Activated B cell treated with CpG ODN at 0.5 μM for 24 hours (primary cell): ENCODE data around the gene OR5AR1. TPM values are rescaled to one million over a fixed set of nuclear protein-coding genes. Genes with fewer than 3 reads are reported as not detected.
"Not testable (repeated sequence)": the region's sequence is repeated elsewhere in the genome, so short reads cannot be mapped to it uniquely, and the experiment has no call there.

Experiments
- ATAC-seq: fragments of 200-7000 bp; cut with Tn5 transposase; one replicate; pipeline ENCODE4 v1.10.0; 2021; ENCODE audit warnings: low read depth, mild to moderate bottlenecking, moderate library complexity
- CTCF ChIA-PET: fragments of 350-600 bp; sonication (Branson Sonifier 250); formaldehyde crosslinking; loops from one replicate; lab custom pipeline; 2021; ENCODE audit warnings: antibody characterized with exemption; lab: Charles Lee
- POLR2A ChIA-PET: fragments of 350-600 bp; sonication (Branson Sonifier 250); formaldehyde crosslinking; loops from one replicate; lab custom pipeline; 2021; ENCODE audit warnings: antibody characterized with exemption; lab: Charles Lee
- DNase-seq: peaks from one replicate; pipeline ENCODE4 v3.0.0; 2022
- H3K27ac Mint-ChIP-seq: one replicate; pipeline ENCODE4 v1.8.0; 2020; ENCODE audit warnings: mixed read lengths
- H3K27me3 Mint-ChIP-seq: one replicate; pipeline ENCODE4 v1.8.0; 2021; ENCODE audit warnings: mixed read lengths
- H3K36me3 Mint-ChIP-seq: one replicate; pipeline ENCODE4 v1.8.0; 2021; ENCODE audit warnings: low read depth, mixed read lengths
- H3K4me1 Mint-ChIP-seq: one replicate; pipeline ENCODE4 v1.8.0; 2021; ENCODE audit warnings: mixed read lengths
- H3K4me3 Mint-ChIP-seq: one replicate; pipeline ENCODE4 v1.8.0; 2020; ENCODE audit warnings: mild to moderate bottlenecking, mixed read lengths
- H3K9me3 Mint-ChIP-seq: one replicate; pipeline ENCODE4 v1.8.0; 2020; ENCODE audit warnings: mixed read lengths
- intact Hi-C: fragments of 100-400 bp; cut with micrococcal nuclease; formaldehyde crosslinking; loops from one replicate; pipeline ENCODE4 v1.15.1; 2024
- total RNA-seq: library from RNA; stranded (reverse); gene quantifications from 2 replicates; pipeline ENCODE4 v1.2.3, GENCODE V29; 2022
- TF ChIP-seq, protein P1 (sequence below): fragments of 200-600 bp; IDR thresholded peaks from one replicate; pipeline ENCODE4 v1.8.0; 2022; ENCODE audit warnings: antibody characterized with exemption, mild to moderate bottlenecking

The OR5AR1 gene
- total RNA-seq, 1 donor from 2014 or later: not detected

DNA sequence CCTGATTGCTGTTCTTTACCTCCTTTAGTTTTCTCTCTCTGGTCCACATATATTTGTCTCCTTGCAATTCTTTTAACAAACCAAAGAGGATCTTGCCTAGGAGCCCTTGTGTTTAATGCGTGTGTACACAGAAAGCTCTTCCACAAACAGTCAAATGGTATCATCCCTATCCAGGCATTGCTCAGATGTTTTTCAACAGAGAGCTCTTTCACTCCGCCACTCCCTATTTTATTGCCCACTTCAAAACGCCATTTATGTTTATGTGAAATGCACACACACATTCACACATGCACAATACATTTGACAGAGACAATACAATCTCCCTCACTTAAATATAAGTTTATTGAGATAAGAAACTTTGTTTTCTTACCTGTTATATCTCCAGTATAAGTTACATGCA, 26.0 kb upstream of the OR5AR1 start:
- H3K27me3 Mint-ChIP-seq: no peaks in the 10 kb centered on the region
- TF ChIP-seq, protein P1, sequence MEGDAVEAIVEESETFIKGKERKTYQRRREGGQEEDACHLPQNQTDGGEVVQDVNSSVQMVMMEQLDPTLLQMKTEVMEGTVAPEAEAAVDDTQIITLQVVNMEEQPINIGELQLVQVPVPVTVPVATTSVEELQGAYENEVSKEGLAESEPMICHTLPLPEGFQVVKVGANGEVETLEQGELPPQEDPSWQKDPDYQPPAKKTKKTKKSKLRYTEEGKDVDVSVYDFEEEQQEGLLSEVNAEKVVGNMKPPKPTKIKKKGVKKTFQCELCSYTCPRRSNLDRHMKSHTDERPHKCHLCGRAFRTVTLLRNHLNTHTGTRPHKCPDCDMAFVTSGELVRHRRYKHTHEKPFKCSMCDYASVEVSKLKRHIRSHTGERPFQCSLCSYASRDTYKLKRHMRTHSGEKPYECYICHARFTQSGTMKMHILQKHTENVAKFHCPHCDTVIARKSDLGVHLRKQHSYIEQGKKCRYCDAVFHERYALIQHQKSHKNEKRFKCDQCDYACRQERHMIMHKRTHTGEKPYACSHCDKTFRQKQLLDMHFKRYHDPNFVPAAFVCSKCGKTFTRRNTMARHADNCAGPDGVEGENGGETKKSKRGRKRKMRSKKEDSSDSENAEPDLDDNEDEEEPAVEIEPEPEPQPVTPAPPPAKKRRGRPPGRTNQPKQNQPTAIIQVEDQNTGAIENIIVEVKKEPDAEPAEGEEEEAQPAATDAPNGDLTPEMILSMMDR: no peak

DNA sequence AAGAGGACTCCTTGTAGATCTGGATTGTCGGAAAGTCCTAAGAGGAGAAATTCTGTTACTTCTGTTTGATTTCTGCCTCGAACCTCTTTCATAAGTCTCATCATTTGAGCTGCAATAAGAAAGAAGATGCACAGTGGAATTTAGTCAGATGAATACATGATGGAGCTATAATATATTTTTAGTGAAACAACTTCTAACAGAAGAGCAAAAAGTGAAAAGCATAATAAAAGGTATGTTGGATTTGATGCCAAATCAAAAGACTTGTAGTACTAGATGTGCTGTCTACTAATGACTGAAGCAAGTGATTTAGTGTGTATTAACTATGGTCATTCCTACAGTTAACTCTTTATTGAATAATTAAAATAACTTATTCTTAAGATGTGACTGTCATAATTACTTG, 21.1 kb upstream of the OR5AR1 start, which contains the start of gene OR5AP2:
Gene OR5AP2 (minus strand): TSS at position 101 of the 400 bp plus-strand sequence. CDS start 0 bp downstream, at position 101.
- DNase-seq: no peak

More for the DNA sequence above, 26.0 kb upstream of the OR5AR1 start:
- H3K4me1 Mint-ChIP-seq: no peaks in the 10 kb centered on the region
- DNase-seq (no peak), ATAC-seq (no peak)
- intact Hi-C loops: no loop called here
- H3K27ac Mint-ChIP-seq: no peak overlapping the region
- no peaks in the 10 kb centered on the region for H3K36me3 Mint-ChIP-seq
- H3K4me3 Mint-ChIP-seq: no peak overlapping the region
- ChIA-PET CTCF (no interaction called here), POLR2A (no interaction called here)
- peaks cover 3% of the 10 kb centered on the region for H3K9me3 Mint-ChIP-seq

DNA sequence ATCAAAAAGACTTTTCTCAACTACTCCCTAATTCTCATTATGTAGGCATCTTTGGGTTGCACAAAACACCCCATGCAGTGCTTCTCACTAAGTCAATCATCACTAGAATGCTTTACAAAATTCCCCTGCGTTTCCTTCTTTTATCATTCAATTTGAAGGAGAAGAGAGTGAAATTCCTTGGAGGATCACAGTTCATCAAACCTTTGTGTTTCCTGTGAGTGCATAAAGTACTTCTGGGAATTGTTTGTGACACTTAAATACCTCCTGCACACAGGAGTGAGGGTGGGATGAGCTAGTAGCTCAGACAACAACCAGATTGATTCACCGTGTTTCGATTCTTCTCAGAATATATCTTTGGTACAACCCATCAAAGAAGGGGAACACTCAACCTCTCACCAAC, 3.7 kb upstream of the OR5AR1 start:
- DNase-seq (no peak), ATAC-seq (no peak)
- Mint-ChIP-seq H3K36me3 (no peaks in the 10 kb centered on the region), H3K4me3 (no peak overlapping the region), H3K9me3 (no peaks in the 10 kb centered on the region), H3K27ac (no peak overlapping the region), H3K27me3 (no peaks in the 10 kb centered on the region), H3K4me1 (no peaks in the 10 kb centered on the region)
- ChIA-PET CTCF (no interaction called here), POLR2A (no interaction called here)
- intact Hi-C loops: no loop called here
- TF ChIP-seq, protein P1: no peak

More for the DNA sequence above, 21.1 kb upstream of the OR5AR1 start, which contains the start of gene OR5AP2:
- ChIA-PET CTCF (no interaction called here), POLR2A (no interaction called here)
- no peaks in the 10 kb centered on the region for H3K27me3 Mint-ChIP-seq
- peaks cover 3% of the 10 kb centered on the region for H3K9me3 Mint-ChIP-seq
- TF ChIP-seq, protein P1: no peak
- H3K27ac Mint-ChIP-seq: no peak within 1 kb of the TSS
- intact Hi-C loops: no loop called here
- no peak for ATAC-seq
- H3K4me3 Mint-ChIP-seq: no peak within 1 kb of the TSS
- no peaks in the 10 kb centered on the region for H3K36me3 Mint-ChIP-seq
- H3K4me1 Mint-ChIP-seq: no peaks in the 10 kb centered on the region

DNA sequence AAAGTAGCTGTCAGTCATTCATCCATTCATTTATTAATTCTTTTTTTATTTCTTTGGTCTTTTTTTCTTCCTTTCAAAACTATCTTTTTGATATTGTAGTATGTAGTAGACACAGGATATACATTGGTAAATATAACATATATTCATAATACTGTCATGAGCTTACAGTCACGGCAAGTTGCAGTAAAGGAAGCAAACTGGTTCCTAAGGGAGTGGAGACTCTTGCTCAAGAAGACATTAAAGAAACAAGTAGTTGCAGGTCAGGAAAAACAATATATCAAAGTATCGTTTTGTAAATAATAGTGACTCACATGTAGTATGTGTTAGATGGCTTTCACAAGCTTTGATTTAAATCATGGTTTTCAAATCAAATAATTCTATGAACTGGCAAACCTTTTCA, 7.5 kb downstream of the OR5AR1 start:
- H3K4me1 Mint-ChIP-seq: no peaks in the 10 kb centered on the region
- H3K27me3 Mint-ChIP-seq: no peaks in the 10 kb centered on the region
- POLR2A ChIA-PET: no interaction called here
- TF ChIP-seq, protein P1: no peak
- peaks cover 4% of the 10 kb centered on the region for H3K9me3 Mint-ChIP-seq
- intact Hi-C loops: no loop called here
- no peak overlapping the region for H3K27ac Mint-ChIP-seq
- H3K4me3 Mint-ChIP-seq: no peak overlapping the region
- ATAC-seq (no peak), DNase-seq (no peak)
- no peaks in the 10 kb centered on the region for H3K36me3 Mint-ChIP-seq
- CTCF ChIA-PET: no interaction called here

DNA sequence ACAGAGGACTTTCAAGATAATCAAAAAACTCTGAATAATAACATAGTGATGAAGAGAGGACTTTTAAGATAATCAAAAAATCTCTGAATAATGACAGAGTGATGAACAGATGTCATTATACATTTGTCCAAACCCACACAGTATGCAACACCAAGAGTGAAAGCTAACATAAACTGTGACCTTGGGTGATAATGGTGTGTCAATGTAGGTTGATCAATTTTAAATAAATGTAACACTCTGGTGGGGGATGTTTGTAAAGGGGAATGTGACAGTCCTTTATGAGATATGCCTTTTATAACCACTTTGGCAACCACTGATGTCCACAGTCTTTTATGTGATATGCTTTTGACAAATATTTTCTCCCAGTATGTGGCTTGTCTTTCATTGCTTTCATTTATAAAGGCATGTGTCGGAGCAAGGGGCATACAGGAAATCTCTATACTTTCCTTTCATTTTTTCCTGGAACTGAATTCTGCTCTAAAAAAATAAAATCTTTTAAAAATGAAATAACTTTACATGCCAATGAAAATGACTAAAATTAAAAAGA, 25.1 kb downstream of the OR5AR1 start:
- ATAC-seq: no peak
- Mint-ChIP-seq H3K4me3 (no peak overlapping the region), H3K36me3 (no peaks in the 10 kb centered on the region), H3K9me3 (peaks cover 7% of the 10 kb centered on the region), H3K27me3 (no peaks in the 10 kb centered on the region), H3K27ac (no peak overlapping the region), H3K4me1 (no peaks in the 10 kb centered on the region)
- CTCF ChIA-PET: no interaction called here
- TF ChIP-seq, protein P1: no peak
- no peak for DNase-seq
- POLR2A ChIA-PET: no interaction called here
- intact Hi-C loops: no loop called here

DNA sequence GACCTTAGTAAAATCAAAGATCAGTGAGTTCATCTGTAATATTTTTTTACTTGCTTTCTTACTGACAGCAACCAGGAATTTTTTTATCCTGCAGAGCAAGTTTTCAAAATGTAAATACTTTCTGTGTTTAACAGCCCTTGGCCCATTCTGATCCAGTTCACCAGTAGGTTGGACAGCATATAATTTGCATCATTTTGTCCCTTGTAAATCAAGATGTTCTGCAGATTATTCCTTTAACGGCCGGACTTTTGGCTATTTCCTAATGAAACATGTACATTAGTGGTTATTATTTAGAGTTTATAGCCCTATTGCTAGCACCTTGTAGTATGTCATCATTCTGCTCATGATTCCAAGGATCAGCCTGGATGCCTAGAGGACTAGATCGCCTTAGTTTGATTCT, 27.7 kb downstream of the OR5AR1 start:
- H3K4me1 Mint-ChIP-seq, H3K36me3 Mint-ChIP-seq, DNase-seq, POLR2A ChIA-PET, ATAC-seq, H3K27me3 Mint-ChIP-seq, CTCF ChIA-PET, H3K4me3 Mint-ChIP-seq, H3K27ac Mint-ChIP-seq, H3K9me3 Mint-ChIP-seq, intact Hi-C loops: not testable (repeated sequence)
